ENCODE data around the gene COPG2. TPM values are rescaled to one million over a fixed set of nuclear protein-coding genes. Genes with fewer than 3 reads are reported as not detected.

COPG2 gene
- total and polyA plus RNA-seq, 2 donors (not counting 1 experiment from before 2014, with no cell fraction given) = 47.8 to 52.4 TPM

DNA sequence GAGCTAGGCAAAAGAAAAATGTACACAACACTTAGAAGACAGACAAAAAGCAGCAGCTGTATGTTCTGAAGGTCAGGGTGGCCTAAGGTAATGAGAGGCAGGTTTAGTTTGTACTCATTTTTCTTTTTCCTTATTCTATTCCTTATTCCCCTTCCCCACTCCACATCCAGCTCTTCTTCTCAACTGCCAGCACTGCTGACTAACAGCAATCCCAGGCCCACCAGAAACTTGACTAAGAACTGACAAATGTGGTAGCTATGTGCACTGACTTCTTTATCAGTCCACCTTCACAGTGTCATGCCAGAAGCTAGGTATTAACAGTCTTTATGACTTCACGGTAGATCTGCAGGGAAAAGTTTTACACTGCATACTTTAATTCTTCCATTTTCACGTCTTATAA, 6.1 kb downstream of the COPG2 start:
- Histone ChIP-seq H3K4me2 (ENCODE audit: extremely low read depth, insufficient read depth, low read length) (no peak overlapping the region), H3K36me3 (ENCODE audit: control insufficient read depth, insufficient read depth, low read length) (peaks cover 2% of the 10 kb centered on the region), H3K9ac (ENCODE audit: insufficient read depth, low read length) (no peak overlapping the region)

GRCh38 chr7:130655286-130655685, 13.3 kb downstream of the COPG2 start:
- no peak overlapping the region for H3K27ac ChIP-seq (ENCODE audit: insufficient read depth, low read length)
- no peak for DNase-seq (ENCODE audit: low read depth in 2 of 2)
- no peaks in the 10 kb centered on the region for H3K9me3 ChIP-seq (ENCODE audit: control insufficient read depth, insufficient read depth, low read depth, low read length)
- H3K27me3 ChIP-seq (ENCODE audit: control insufficient read depth, insufficient read depth, low read length) = no peaks in the 10 kb centered on the region
- no peak overlapping the region for H3K9ac ChIP-seq (ENCODE audit: insufficient read depth, low read length)
- H3K36me3 ChIP-seq (ENCODE audit: control insufficient read depth, insufficient read depth, low read length) = peaks cover 2% of the 10 kb centered on the region
- H3K4me2 ChIP-seq (ENCODE audit: extremely low read depth, insufficient read depth, low read length) = no peak overlapping the region
- no peak overlapping the region for H2AFZ ChIP-seq (ENCODE audit: low read length)
- no peaks in the 10 kb centered on the region for H4K20me1 ChIP-seq (ENCODE audit: control insufficient read depth, extremely low read depth, insufficient read depth, low read length)
- TF ChIP-seq, protein P1, sequence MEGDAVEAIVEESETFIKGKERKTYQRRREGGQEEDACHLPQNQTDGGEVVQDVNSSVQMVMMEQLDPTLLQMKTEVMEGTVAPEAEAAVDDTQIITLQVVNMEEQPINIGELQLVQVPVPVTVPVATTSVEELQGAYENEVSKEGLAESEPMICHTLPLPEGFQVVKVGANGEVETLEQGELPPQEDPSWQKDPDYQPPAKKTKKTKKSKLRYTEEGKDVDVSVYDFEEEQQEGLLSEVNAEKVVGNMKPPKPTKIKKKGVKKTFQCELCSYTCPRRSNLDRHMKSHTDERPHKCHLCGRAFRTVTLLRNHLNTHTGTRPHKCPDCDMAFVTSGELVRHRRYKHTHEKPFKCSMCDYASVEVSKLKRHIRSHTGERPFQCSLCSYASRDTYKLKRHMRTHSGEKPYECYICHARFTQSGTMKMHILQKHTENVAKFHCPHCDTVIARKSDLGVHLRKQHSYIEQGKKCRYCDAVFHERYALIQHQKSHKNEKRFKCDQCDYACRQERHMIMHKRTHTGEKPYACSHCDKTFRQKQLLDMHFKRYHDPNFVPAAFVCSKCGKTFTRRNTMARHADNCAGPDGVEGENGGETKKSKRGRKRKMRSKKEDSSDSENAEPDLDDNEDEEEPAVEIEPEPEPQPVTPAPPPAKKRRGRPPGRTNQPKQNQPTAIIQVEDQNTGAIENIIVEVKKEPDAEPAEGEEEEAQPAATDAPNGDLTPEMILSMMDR (conservative IDR thresholded peaks at IDR 0.05 in 1 of 2, IDR thresholded peaks at IDR 0.05 in 1 of 2; ENCODE audit: low read depth in 1 of 2, low read length in 2 of 2) = no peak
- no peak for TF ChIP-seq EZH2 (IDR thresholded peaks at IDR 0.05; ENCODE audit: low read length, missing control alignments)
- no peaks in the 10 kb centered on the region for H3K79me2 ChIP-seq (ENCODE audit: control insufficient read depth, insufficient read depth, low read length)
- no peaks in the 10 kb centered on the region for H3K4me1 ChIP-seq (ENCODE audit: control insufficient read depth, extremely low read depth, insufficient read depth, low read length)
- no peak overlapping the region for H3K4me3 ChIP-seq (replicated peaks in 1 of 4; ENCODE audit: control extremely low read depth in 1 of 4, insufficient read depth in 1 of 4, low read depth in 3 of 4, low read length in 4 of 4)

More for the DNA sequence above, 6.1 kb downstream of the COPG2 start:
- H3K27me3 ChIP-seq (ENCODE audit: control insufficient read depth, insufficient read depth, low read length) = no peaks in the 10 kb centered on the region
- H3K4me3 ChIP-seq (replicated peaks in 1 of 4; ENCODE audit: control extremely low read depth in 1 of 4, insufficient read depth in 1 of 4, low read depth in 3 of 4, low read length in 4 of 4) = no peak overlapping the region
- H4K20me1 ChIP-seq (ENCODE audit: control insufficient read depth, extremely low read depth, insufficient read depth, low read length) = no peaks in the 10 kb centered on the region
- H3K9me3 ChIP-seq (ENCODE audit: control insufficient read depth, insufficient read depth, low read depth, low read length) = no peaks in the 10 kb centered on the region
- peaks cover 2% of the 10 kb centered on the region for H3K4me1 ChIP-seq (ENCODE audit: control insufficient read depth, extremely low read depth, insufficient read depth, low read length)
- no peaks in the 10 kb centered on the region for H3K79me2 ChIP-seq (ENCODE audit: control insufficient read depth, insufficient read depth, low read length)
- TF ChIP-seq EZH2 (IDR thresholded peaks at IDR 0.05; ENCODE audit: low read length, missing control alignments) = no peak
- TF ChIP-seq, protein P1 (conservative IDR thresholded peaks at IDR 0.05 in 1 of 2, IDR thresholded peaks at IDR 0.05 in 1 of 2; ENCODE audit: low read depth in 1 of 2, low read length in 2 of 2) = no peak
- peak in 1 of 2 donors; percentile 64 for DNase-seq (ENCODE audit: low read depth in 2 of 2)
- H2AFZ ChIP-seq (ENCODE audit: low read length) = no peak overlapping the region
- H3K27ac ChIP-seq (ENCODE audit: insufficient read depth, low read length) = no peak overlapping the region

- DNase-seq (ENCODE audit: low read depth in 2 of 2) = no peak
- H3K36me3 ChIP-seq (ENCODE audit: control insufficient read depth, insufficient read depth, low read length) = peaks cover 2% of the 10 kb centered on the region
- H4K20me1 ChIP-seq (ENCODE audit: control insufficient read depth, extremely low read depth, insufficient read depth, low read length) = no peaks in the 10 kb centered on the region
- H3K27me3 ChIP-seq (ENCODE audit: control insufficient read depth, insufficient read depth, low read length) = no peaks in the 10 kb centered on the region
- H3K4me2 ChIP-seq (ENCODE audit: extremely low read depth, insufficient read depth, low read length) = no peak overlapping the region
- no peak overlapping the region for H3K9ac ChIP-seq (ENCODE audit: insufficient read depth, low read length)
- H3K27ac ChIP-seq (ENCODE audit: insufficient read depth, low read length) = no peak overlapping the region
- TF ChIP-seq, protein P1 (conservative IDR thresholded peaks at IDR 0.05 in 1 of 2, IDR thresholded peaks at IDR 0.05 in 1 of 2; ENCODE audit: low read depth in 1 of 2, low read length in 2 of 2) = no peak
- TF ChIP-seq EZH2 (IDR thresholded peaks at IDR 0.05; ENCODE audit: low read length, missing control alignments) = no peak
- no peak overlapping the region for H3K4me3 ChIP-seq (replicated peaks in 1 of 4; ENCODE audit: control extremely low read depth in 1 of 4, insufficient read depth in 1 of 4, low read depth in 3 of 4, low read length in 4 of 4)
- H3K79me2 ChIP-seq (ENCODE audit: control insufficient read depth, insufficient read depth, low read length) = no peaks in the 10 kb centered on the region
- H3K4me1 ChIP-seq (ENCODE audit: control insufficient read depth, extremely low read depth, insufficient read depth, low read length) = no peaks in the 10 kb centered on the region
- H2AFZ ChIP-seq (ENCODE audit: low read length) = no peak overlapping the region
- no peaks in the 10 kb centered on the region for H3K9me3 ChIP-seq (ENCODE audit: control insufficient read depth, insufficient read depth, low read depth, low read length)
These were observed 13.7 kb downstream of the COPG2 start for GRCh38 chr7:130654850-130655249.

All from fibroblast of lung (primary cell).